ENCODE data around the gene ARAP3.

The ARAP3 gene

DNA sequence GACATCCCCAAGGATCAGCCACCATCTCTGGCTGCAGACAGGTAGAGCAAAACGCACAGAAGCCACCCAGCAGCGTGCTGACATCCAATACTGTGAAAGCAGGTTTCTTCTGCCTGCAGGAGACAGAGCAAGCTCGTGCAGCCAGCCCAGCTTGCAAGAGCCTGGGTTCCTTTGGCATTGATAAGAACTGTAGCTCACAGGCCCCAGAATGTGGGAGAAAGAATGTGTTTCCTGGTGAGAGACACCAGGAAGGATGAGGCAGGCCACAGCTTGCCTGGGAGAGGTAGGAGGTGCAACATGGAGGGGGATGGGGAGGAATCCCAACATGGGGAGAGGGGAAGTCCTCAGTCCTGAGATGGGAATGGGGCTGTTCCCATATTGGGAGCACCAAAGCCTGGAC, 34.0 kb upstream of the ARAP3 start:
- TF ChIP-seq, protein P1, sequence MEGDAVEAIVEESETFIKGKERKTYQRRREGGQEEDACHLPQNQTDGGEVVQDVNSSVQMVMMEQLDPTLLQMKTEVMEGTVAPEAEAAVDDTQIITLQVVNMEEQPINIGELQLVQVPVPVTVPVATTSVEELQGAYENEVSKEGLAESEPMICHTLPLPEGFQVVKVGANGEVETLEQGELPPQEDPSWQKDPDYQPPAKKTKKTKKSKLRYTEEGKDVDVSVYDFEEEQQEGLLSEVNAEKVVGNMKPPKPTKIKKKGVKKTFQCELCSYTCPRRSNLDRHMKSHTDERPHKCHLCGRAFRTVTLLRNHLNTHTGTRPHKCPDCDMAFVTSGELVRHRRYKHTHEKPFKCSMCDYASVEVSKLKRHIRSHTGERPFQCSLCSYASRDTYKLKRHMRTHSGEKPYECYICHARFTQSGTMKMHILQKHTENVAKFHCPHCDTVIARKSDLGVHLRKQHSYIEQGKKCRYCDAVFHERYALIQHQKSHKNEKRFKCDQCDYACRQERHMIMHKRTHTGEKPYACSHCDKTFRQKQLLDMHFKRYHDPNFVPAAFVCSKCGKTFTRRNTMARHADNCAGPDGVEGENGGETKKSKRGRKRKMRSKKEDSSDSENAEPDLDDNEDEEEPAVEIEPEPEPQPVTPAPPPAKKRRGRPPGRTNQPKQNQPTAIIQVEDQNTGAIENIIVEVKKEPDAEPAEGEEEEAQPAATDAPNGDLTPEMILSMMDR (IDR thresholded peaks at IDR 0.05) = no peak

DNA sequence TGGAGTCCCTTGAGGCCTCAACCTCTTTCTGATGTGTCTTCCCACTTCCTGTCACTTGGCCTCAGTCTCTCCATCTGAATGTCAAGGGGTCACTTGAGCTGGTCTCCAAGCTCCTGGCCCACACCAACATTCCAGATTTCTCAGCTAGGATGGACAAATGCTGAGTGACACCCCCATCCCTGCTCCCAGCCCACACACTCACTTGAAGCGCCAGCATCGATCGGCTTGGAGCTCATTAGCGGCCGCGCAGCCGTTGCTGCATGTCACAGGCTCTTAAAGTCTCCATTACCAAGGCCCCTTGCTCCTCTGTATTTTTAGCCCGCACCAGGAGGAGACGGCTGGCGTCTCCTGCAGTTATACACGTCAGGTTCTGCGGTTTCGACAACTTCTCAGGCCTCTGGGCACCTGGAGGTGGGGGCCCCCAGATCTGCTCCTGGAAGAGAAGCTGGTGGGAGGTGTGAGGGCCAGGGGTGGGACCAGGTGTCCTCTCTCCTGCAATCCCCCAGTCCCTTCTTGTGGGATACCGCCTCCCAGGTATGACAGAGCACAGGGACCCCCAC, 33.4 kb upstream of the ARAP3 start:
- TF ChIP-seq, protein P1 (IDR thresholded peaks at IDR 0.05) = no peak

DNA sequence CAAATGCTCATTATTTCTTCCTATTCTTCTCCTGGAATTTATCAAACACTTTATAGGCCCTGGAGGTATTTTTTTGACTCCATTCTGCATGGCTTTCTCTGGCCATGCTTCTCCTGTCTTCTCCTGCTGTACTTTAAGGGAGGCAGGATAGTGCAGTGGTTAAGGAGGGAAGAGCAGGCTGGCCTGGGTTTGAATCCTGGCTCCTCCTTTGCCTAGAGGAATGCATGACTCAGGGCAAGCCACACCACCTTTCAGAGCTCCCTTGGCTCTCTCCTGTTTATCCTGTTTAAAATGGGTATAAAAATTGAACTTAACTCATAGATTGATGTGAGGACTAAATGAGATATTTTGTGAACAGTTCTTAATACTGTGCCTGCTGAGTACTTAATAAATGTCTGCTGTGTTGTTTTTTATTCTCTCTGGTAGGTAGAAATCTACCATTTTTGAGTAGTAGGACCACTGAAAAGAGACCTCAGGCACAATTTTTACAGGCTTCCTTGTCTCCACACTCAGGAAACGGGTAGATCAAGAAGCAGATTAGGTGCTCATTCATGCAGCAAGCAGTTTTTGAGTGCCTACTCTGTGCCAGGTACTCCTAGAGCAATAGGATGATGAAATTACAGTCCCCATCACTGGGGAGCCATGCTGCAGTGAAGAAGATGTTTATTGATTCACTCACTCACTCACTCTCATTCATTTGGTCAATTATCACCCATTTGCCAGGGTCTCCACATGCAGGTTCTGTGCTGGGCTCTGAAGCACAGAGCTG, 32.7 kb upstream of the ARAP3 start:
- TF ChIP-seq, protein P1 (IDR thresholded peaks at IDR 0.05) = no peak

DNA sequence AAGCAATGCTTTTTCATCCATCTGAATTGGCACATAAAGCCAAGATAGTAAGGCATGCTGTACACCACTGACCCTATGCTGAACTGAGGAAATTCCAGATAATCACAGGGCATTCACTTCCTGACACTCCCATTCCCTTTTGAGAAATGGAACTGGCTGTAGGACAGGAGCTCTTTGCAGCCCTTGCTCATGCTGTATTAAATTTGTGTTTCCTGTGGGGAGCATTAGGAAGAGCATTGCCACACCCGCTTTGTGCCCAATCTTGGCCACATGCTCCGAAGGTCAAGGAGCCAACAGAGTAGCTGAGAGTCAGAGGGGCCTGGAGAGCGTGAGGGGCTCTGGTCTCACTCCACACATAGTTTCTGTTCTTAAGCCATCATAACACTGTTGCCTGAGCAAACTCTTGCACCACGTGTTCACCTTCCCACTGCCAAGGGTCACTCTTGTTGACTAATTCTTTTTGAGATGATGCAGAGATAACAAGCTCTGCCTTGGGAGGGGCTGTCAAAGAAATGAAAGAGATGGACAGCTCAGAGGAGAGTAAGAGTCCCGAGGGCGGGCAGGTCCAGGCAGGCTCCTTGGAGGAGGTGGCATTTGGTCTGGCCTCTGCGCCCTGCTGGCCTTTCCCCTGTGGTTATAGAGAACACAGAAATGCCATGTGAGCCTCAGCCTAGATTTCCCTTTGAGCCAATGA, 31.7 kb upstream of the ARAP3 start:
- TF ChIP-seq, protein P1 (IDR thresholded peaks at IDR 0.05) = no peak

DNA sequence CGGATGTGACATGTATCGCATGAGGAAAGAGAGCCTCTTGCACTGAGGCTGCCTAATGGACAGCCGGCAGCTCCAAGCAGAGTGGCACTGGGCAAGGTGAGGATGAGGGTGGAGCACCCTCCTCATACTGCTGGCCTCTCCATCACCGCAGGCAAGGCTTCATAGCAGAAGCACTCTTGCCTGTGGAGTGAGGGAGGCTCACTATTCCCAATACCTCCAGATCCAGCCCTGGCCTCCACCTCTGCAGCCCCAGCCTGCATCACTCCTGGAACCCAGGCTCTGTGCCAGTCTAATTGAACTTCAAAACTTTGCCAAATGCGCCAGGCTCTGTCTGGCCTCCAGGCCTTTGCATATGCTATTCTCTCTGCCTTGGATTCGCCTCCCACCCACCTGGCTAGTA, 29.7 kb upstream of the ARAP3 start:
- TF ChIP-seq, protein P1 (IDR thresholded peaks at IDR 0.05) = no peak

DNA sequence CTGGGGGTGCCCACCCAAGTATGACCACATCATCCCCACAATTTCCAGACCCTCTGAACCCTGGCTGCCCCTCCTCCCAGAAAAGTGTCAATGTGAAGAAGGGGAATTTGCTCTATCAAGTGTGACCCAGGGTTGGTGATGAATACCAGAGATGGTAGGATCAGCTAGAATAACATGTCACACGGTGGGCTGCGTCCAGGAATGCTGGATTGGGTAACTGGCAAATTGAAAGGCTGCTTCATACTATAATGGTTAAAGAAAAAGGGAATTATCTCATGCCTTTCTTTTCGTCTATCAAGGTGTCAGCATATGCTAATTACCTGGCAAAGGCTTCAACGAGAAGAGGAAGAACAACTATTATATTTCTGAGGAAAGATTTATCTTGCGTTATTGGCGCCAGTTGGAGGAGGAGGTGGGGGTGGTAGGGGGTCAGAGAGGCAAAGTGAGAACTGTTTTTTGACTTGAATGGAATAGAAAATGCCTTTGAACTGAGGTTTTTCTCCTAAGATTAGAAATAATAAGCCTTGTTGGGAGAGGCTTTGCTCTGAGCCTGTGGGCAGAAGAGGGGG, 27.8 kb upstream of the ARAP3 start:
- TF ChIP-seq, protein P1 (IDR thresholded peaks at IDR 0.05) = no peak

DNA sequence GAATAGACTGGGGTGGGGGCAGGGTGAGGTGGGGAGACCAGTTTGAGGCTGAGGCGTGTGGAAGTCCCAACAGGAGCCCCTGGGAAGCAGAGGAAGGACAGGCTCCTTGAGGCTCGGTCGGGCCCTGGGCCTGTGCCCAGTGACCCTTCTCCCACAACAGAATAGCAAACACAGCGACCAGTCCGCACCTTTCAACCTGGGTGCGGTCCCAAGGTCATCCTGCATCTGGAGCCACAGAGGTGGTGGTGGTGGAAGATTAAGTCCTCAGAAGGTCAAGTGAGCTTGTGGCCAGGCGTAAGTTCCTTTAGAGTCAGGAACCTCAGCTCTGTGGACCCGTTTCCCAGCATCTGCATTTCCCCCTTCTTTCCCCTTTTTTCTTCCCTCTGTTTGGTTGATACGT, 26.0 kb upstream of the ARAP3 start:
- TF ChIP-seq, protein P1 (IDR thresholded peaks at IDR 0.05) = no peak
